ENCODE results near the gene TULP1.

DNA sequence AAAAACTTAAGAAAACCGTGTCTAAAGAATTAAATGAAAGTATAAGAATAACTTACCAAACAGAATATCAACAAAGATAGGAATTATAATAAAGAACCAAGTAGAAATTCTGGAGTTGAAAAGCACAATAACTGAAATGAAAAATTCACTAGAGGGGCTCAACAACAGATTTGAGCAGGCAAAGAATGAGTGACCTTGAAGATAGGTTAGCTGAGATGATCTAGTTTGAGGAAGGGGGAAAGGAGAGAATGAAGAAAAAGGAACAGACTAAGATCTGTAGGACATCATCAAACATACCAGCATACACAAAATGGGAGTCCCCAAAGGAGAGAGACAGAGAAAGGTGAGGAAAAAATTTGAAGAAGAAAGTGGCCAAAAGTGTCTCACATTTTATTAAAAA lies 37.7 kb upstream of the TULP1 start:
- TF ChIP-seq, protein P1, sequence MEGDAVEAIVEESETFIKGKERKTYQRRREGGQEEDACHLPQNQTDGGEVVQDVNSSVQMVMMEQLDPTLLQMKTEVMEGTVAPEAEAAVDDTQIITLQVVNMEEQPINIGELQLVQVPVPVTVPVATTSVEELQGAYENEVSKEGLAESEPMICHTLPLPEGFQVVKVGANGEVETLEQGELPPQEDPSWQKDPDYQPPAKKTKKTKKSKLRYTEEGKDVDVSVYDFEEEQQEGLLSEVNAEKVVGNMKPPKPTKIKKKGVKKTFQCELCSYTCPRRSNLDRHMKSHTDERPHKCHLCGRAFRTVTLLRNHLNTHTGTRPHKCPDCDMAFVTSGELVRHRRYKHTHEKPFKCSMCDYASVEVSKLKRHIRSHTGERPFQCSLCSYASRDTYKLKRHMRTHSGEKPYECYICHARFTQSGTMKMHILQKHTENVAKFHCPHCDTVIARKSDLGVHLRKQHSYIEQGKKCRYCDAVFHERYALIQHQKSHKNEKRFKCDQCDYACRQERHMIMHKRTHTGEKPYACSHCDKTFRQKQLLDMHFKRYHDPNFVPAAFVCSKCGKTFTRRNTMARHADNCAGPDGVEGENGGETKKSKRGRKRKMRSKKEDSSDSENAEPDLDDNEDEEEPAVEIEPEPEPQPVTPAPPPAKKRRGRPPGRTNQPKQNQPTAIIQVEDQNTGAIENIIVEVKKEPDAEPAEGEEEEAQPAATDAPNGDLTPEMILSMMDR (IDR thresholded peaks at IDR 0.05) = no peak
- TF ChIP-seq POLR2A (IDR thresholded peaks at IDR 0.05) = no peak
